Hematopoietic multipotent progenitor cell treated with erythropoietin and hydrocortisone succinate and interleukin-3 and kit ligand, for 15 days (in vitro differentiated cells): ENCODE measurements around the gene COX4I1.

Experiments
- DNase-seq: peaks from one replicate; pipeline ENCODE4 v3.0.0-alpha.2; 2015; ENCODE audit warnings: low spot score

COX4I1 gene

DNA sequence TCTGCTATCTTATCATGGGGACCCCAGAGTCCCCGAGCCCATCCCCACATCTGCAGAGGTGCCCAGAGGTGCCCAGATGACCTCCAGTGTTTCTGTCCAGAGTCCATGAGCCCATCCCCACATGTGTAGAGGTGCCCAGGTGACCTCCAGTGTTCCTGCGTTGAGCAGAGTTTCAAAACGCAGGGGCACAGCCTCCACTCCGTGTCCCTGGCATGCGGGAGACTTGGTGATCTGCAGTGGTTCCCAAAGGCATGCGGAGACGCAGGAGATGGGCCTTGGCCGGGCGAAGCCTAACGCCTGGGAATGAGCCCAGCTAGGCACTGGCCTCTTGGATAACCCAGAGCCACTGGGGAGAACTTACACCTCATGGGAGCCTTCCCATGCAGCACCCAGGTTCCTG lies 41.3 kb downstream of the COX4I1 start:
- DNase-seq: no peak

GRCh38 chr16:85842435-85842834 lies 42.9 kb downstream of the COX4I1 start:
- no peak for DNase-seq

- no peak for DNase-seq
Observed at GRCh38 chr16:85842848-85843247, 43.4 kb downstream of the COX4I1 start.

DNA sequence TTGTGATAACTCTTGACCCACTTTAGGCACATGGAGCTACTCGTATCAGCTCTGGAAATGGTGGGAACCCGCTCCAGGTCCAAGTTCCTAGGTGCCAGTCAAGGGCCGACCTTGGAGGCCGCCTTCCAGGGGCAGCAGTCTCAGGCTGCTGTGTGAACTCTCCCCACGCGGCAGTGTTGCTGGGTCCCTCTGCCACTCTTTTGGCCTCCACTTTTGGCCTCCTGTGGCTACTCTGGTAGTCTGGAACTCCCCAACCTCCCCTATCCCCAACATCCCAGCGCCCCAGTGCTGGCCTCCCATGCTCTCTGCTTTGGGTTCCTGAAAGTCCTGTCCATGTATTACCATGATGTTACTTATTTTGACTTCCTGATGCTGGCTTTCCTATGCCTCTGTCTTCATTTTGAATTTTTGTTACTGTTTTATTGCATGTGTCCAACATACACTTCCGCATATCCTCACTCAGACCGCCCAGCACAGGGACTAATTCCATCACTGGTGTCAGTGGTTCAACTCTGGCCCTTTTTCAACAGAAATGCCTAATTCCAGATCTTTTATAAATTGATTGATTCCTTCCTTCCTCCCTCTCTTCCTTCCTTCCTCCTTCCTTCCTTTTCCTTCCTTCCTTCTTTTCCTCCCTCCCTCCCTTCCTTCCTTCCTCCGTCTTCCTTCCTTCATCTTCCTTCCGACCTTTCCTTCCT lies 44.1 kb downstream of the COX4I1 start:
- no peak for DNase-seq

GRCh38 chr16:85844169-85844481 lies 44.6 kb downstream of the COX4I1 start:
- no peak for DNase-seq

DNA sequence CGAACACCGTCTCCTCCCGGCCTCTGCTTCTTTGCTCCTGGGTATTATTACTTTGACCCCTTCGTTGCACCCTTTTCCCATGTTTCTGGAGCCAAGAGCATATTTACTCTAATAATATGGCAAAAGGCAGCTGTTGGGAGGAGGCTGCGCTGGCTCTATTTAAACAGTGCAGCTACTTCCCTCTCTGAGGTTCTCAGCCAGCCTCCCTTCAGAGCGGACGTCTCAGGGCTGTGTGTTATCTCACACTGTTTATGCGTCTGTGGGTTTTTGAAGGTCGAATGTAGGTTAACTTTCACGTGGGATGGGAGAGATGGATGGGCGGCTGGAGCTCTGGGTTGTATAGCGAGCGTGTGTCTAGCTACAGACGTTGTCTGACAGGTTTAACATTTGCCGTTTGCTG lies 45.3 kb downstream of the COX4I1 start:
- no peak for DNase-seq

GRCh38 chr16:85845266-85845665 lies 45.8 kb downstream of the COX4I1 start:
- no peak for DNase-seq

DNA sequence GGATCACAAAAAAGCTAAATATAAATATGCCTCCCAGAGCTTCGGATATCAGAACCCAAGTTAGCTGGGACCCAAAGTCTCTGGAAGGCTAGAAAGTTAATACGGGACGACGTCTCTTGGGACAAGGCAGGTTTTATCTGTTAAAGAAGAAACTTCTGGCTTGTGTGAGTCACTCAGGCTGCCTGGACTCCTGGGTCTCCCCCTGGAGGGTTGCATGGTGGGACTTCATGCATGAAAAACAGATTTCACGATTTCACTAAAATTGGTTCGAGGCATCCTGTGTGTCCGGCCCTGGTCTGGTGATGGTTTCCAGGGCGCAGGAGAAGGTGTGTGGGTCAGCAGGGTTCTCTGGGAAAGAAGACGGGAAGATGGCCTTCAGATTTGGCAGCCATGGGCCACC lies 47.0 kb downstream of the COX4I1 start:
- DNase-seq: no peak

DNA sequence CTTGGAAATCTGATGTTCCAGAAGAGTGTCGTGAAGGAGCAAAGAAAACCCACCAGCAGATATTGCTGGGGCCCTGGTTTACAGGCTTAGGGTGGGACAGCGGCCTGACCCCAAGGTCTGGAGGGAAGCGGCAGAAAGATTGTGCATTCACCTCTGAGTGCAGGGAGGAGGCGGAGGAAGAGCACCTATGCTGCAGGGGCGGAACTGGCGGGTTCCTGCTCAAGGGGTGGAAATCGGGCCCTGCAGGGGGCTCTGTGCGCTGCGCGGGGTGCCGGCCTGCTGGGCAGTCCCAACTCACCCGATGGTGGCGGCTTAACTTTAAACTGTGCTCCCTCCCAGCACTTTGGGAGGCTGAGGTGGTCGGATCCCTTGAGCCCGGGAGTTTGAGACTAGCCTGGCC lies 47.5 kb downstream of the COX4I1 start:
- no peak for DNase-seq

- DNase-seq: no peak
Observed at GRCh38 chr16:85847681-85848601, 48.4 kb downstream of the COX4I1 start.

DNA sequence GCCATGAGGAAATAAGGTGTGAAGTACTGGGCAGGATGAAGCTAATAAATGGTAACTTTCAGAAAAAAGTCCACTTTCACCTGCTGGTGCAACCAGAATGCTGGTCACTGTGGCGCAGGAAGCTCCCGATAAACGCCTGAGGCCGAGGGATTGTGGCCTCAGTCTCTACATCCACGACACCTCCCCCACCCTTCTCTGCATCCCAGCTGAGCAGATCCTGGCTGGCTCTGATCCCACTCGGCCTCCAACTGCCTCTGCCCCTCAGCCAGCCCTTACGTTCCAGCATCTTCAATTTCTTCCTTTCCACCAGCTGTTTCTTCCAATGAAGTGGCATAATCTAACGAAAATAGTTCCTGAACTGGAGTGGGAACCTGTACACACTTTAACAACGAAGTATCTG lies 49.5 kb downstream of the COX4I1 start:
- DNase-seq: no peak

DNA sequence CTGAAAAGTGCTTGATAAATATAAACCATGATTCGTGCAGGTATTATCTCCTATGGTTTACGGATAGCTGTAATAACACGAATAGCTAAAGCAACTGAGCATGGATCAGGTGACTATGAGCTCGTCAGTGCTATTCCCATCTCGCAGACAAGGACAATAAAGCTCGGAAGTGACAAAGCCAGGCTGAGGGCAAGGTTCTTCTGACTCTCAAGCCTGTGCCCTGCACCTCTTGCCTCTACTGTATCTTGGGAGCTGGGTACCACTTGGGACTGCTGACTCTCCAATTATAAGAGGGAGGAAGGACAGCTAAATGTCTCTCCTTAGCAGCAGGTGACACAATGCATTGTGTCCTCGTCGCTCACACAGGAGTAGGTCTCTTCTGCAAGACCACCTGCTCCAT lies 49.9 kb downstream of the COX4I1 start:
- DNase-seq: no peak

- DNase-seq: no peak
Observed at GRCh38 chr16:85850344-85850880, 50.9 kb downstream of the COX4I1 start.

DNA sequence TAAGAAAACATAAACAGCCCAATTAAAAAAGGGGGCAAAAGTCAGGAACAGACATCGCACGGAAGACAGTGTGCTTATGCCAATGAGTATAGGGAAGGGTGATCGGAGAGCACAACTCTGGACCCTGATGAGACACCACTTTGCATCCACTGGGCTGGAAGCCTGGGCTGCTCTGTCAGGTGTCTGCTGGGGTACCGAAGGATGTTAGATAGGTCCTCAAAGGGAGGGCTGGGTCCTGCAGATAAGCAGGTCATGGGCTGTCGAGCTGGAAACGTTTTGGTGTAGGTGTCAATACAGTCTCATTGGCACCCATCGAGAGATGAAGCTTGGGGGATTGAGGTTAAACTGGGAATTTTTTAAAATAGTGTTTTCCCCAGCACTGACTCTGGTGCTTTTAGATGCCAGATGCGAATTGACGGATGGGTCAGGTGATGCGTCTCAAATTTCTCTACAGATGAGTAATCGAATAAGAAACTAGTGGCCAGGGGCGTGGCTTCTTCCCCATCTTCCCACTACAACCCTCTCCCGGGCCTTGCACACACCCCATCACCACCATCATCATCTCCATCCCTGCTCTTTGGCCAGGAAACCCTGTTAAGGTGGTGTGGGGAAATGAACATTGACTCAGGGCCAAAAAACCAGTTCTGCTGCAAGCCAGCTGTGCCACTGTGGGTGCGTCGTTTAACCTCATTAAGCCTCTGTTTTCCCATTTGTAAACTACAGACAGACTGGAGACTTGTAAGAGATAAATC lies 51.7 kb downstream of the COX4I1 start:
- DNase-seq: no peak

DNA sequence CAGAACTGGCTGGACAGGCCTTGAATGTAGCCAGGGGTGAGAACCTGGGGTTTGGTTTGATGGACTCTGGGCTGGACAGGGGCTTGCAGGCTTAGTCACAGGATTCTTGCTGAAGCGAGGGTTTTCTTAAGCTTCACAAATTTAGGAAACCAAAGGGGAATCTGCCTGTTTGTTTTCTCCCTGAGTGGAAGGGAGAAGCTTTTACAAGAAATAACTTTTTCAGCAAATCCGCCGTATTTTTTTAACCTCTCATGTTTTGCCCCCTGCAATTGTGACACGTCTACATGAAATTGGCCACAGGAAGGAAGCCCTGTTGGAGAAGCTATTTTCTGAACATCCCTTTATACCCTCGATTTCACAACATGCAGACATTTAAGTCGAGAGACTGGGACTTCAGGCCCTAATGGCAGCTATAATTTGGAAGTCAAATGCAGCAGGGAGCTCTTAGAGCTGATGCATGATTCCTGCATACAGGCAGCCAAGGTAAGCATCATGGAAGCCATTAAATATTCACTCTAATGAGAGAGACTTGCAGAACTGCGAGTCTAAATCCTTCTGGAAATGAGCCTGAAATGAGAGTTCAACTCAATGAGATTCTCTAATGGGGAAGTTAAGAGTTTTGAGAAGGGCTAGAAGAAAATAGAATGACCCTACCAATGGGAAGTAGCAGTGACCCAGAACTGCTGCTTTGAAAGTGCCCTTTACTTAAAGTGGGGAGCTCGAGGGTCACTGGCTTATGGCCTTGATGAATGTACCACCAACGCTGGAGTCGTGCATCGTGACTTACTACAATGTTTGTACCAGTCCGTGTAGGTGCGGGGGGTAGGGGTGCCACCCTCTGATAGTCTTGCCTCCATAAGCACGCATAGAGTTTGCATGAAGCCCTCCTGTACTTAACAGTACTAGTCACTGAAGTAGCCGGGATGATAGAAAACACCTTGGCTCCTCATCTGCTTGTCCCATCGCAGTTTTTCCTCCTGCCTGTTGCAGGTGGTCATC lies 54.4 kb downstream of the COX4I1 start:
- no peak for DNase-seq

DNA sequence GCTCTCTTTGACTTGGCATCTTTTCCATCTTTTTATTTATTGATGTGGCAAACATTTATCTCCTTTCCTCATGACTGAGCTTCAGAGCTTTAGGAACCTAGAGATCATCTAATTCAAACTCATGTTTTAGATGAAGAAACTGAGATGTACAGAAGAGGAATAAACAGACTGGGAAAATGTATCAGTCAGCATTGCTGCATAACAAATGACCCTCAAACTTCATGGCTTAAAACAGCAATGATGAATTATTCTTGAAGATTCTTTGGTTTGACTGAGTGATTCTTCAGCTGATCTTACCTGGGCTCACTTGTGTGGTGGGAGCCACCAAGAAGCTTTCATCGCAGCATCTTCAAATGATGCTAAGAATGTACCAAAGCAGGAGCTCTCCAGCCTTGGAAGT lies 55.4 kb downstream of the COX4I1 start:
- no peak for DNase-seq

- DNase-seq: no peak
Observed at GRCh38 chr16:85856079-85856478, 56.6 kb downstream of the COX4I1 start.

GRCh38 chr16:85856585-85856984 lies 57.1 kb downstream of the COX4I1 start:
- no peak for DNase-seq
